ENCODE data around the gene KISS1.

DNA sequence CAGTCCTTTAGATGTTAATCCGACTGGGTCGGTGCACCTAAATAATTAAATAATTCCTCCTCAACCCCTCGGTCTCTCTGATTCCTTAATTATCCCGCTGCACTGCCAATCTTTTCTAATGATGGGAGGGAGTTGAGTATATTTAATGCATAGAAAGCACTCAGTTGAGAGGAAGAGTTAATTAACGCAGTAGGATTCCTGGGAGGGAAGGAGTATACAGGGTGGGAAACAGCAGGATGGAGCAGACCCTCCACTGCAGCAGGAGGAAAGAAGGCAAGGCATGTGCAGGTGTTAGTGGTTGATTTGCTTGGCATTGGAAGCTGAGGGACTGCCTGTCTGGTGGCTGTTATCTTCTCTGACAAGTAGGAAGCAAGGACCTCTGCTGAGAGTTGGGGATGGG is 20.2 kb downstream of the KISS1 start:
- TF ChIP-seq, protein P1, sequence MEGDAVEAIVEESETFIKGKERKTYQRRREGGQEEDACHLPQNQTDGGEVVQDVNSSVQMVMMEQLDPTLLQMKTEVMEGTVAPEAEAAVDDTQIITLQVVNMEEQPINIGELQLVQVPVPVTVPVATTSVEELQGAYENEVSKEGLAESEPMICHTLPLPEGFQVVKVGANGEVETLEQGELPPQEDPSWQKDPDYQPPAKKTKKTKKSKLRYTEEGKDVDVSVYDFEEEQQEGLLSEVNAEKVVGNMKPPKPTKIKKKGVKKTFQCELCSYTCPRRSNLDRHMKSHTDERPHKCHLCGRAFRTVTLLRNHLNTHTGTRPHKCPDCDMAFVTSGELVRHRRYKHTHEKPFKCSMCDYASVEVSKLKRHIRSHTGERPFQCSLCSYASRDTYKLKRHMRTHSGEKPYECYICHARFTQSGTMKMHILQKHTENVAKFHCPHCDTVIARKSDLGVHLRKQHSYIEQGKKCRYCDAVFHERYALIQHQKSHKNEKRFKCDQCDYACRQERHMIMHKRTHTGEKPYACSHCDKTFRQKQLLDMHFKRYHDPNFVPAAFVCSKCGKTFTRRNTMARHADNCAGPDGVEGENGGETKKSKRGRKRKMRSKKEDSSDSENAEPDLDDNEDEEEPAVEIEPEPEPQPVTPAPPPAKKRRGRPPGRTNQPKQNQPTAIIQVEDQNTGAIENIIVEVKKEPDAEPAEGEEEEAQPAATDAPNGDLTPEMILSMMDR (IDR thresholded peaks at IDR 0.05), result no peak
- TF ChIP-seq POLR2A (IDR thresholded peaks at IDR 0.05), result no peak
